ENCODE data around the gene FZD10.

FZD10 gene

GRCh38 chr12:130162267-130162666 lies at the start of gene FZD10:
Gene FZD10 (plus strand): TSS chr12:130162464. CDS start chr12:130162943, 479 bp downstream.
- DNase-seq (ENCODE audit: low spot score), result no peak

GRCh38 chr12:130114952-130115351 lies 47.3 kb upstream of the FZD10 start:
- no peak for DNase-seq (ENCODE audit: low spot score)

- no peak for DNase-seq (ENCODE audit: low spot score)
Observed at GRCh38 chr12:130115646-130116045, 46.6 kb upstream of the FZD10 start.

GRCh38 chr12:130116791-130117190 lies 45.5 kb upstream of the FZD10 start:
- DNase-seq (ENCODE audit: low spot score), result no peak

GRCh38 chr12:130117233-130117632 lies 45.0 kb upstream of the FZD10 start:
- DNase-seq (ENCODE audit: low spot score), result no peak

- no peak for DNase-seq (ENCODE audit: low spot score)
Observed at GRCh38 chr12:130117701-130118100, 44.6 kb upstream of the FZD10 start.

GRCh38 chr12:130118181-130118580 lies 44.1 kb upstream of the FZD10 start:
- no peak for DNase-seq (ENCODE audit: low spot score)

GRCh38 chr12:130119241-130119861 lies 42.9 kb upstream of the FZD10 start:
- DNase-seq (ENCODE audit: low spot score), result no peak

GRCh38 chr12:130120012-130120805 lies 42.1 kb upstream of the FZD10 start:
- no peak for DNase-seq (ENCODE audit: low spot score)

GRCh38 chr12:130121226-130122000 lies 40.9 kb upstream of the FZD10 start:
- DNase-seq (ENCODE audit: low spot score), result no peak

- no peak for DNase-seq (ENCODE audit: low spot score)
Observed at GRCh38 chr12:130122356-130122755, 39.9 kb upstream of the FZD10 start.

GRCh38 chr12:130124106-130124505 lies 38.2 kb upstream of the FZD10 start:
- no peak for DNase-seq (ENCODE audit: low spot score)

- DNase-seq (ENCODE audit: low spot score), result no peak
Observed at GRCh38 chr12:130124605-130125244, 37.5 kb upstream of the FZD10 start.

GRCh38 chr12:130126023-130126432 lies 36.2 kb upstream of the FZD10 start:
- no peak for DNase-seq (ENCODE audit: low spot score)

- DNase-seq (ENCODE audit: low spot score), result no peak
Observed at GRCh38 chr12:130127532-130127911, 34.7 kb upstream of the FZD10 start.

- DNase-seq (ENCODE audit: low spot score), result no peak
Observed at GRCh38 chr12:130127912-130128789, 34.1 kb upstream of the FZD10 start.

- no peak for DNase-seq (ENCODE audit: low spot score)
Observed at GRCh38 chr12:130128790-130129735, 33.2 kb upstream of the FZD10 start.

- no peak for DNase-seq (ENCODE audit: low spot score)
Observed at GRCh38 chr12:130130346-130130745, 31.9 kb upstream of the FZD10 start.

GRCh38 chr12:130131025-130131424 lies 31.2 kb upstream of the FZD10 start:
- DNase-seq (ENCODE audit: low spot score), result no peak

- DNase-seq (ENCODE audit: low spot score), result no peak
Observed at GRCh38 chr12:130131801-130132200, 30.5 kb upstream of the FZD10 start.
